Lower leg skin (tissue), 4 donors: Measurements from ENCODE around the gene PACSIN3. TPM values are rescaled to one million over a fixed set of nuclear protein-coding genes. Genes with fewer than 3 reads are reported as not detected.
A peak's percentile ranks its signal among the peaks of the same experiment; 100 is the strongest.

Source experiments
- DNase-seq, 2 donors: peaks; one replicate each; pipeline ENCODE4 v3.0.0-alpha.2; 2019; ENCODE audit warnings: low spot score in 2 of 2
- H3K4me3 ChIP-seq: fragments of 200-600 bp; sonication (generic); 2 replicates; pipeline ENCODE4 v1.5.1; 2017; ENCODE audit warnings: mild to moderate bottlenecking, low read depth; ENCODE audit not compliant: poor library complexity, severe bottlenecking
- CTCF ChIP-seq, 3 donors: fragments of 450-650 bp; IDR thresholded peaks; one replicate each; pipeline ENCODE4 v1.5.1; 2016; ENCODE audit warnings: antibody characterized with exemption in 3 of 3, mild to moderate bottlenecking in 3 of 3, moderate library complexity in 2 of 3
- POLR2A ChIP-seq, 2 donors: fragments of 450-650 bp; IDR thresholded peaks; one replicate each; pipeline ENCODE4 v1.6.1; 2016 to 2017; ENCODE audit warnings: antibody characterized with exemption in 2 of 2, mild to moderate bottlenecking in 1 of 2, moderate library complexity in 1 of 2
- WGBS, 2 donors: methylation state at CpG; one replicate each; pipeline ENCODE4 v1.1.5; 2018; 5-methylcytosine and 5-hydroxymethylcytosine counted together
- intact Hi-C: fragments of 100-400 bp; cut with DNase I; formaldehyde crosslinking; loops from one replicate; pipeline ENCODE4 v1.15.0; 2023; ENCODE audit warnings: low total_unique reads
- total RNA-seq, 4 donors: library from RNA; depleted of rRNA; stranded (reverse); fragments of >200 nt; gene quantifications; one replicate each; pipeline ENCODE4 v1.1.0, GENCODE V29; 2016

PACSIN3 gene
- 10 to 100 TPM; 47.7 to 73.5 (median 58.4) TPM for total RNA-seq

GRCh38 chr11:47186076-47186699, at the start of gene PACSIN3:
TSS of gene PACSIN3 (minus strand) at chr11:47186434. CDS start at chr11:47182727, 3,707 bp downstream.
- intact Hi-C loops, result loop anchor here (10.0 kb wide), 1 partner anchor 169 kb away; the partner anchor contains the start of gene MYBPC3
- 0% methylated on average over 22 to 37 of the region's 80 CpGs for WGBS, 2 donors
- no peak for TF ChIP-seq CTCF (IDR thresholded peaks at IDR 0.05)
- TF ChIP-seq POLR2A (IDR thresholded peaks at IDR 0.05), result no peak
- peak within 1 kb of the TSS; percentile 53 for H3K4me3 ChIP-seq
- DNase-seq, result no peak

DNA sequence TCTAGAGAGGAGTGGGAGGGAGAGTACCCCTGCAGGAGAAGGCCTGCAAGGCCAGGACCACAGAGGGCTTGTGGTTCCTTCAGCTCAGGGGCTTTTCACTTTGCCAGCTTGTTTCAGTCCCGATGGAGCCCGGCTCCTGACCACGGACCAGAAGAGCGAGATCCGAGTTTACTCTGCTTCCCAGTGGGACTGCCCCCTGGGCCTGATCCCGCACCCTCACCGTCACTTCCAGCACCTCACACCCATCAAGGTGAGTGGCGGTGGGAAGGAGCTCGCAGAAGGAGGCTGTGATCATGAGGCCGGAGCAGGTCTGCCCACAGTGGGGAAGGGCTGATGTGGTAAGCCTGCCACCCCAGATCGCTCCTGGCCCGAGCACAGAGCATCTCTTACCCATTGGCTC, 48.9 kb upstream of the PACSIN3 start:
- DNase-seq, result no peak
- WGBS, 2 donors, result 85 to 89% methylated on average over 12 of the region's 12 CpGs
- no peak for TF ChIP-seq POLR2A (IDR thresholded peaks at IDR 0.05)
- TF ChIP-seq CTCF (IDR thresholded peaks at IDR 0.05), result no peak
- no peak overlapping the region for H3K4me3 ChIP-seq
- intact Hi-C loops, result no loop called here

GRCh38 chr11:47234669-47235100, 48.5 kb upstream of the PACSIN3 start:
- no peak overlapping the region for H3K4me3 ChIP-seq
- intact Hi-C loops, result no loop called here
- TF ChIP-seq CTCF (IDR thresholded peaks at IDR 0.05) (no peak), POLR2A (IDR thresholded peaks at IDR 0.05) (no peak)
- no peak for DNase-seq
- WGBS, 2 donors, result 55 to 62% methylated on average over 12 of the region's 12 CpGs

DNA sequence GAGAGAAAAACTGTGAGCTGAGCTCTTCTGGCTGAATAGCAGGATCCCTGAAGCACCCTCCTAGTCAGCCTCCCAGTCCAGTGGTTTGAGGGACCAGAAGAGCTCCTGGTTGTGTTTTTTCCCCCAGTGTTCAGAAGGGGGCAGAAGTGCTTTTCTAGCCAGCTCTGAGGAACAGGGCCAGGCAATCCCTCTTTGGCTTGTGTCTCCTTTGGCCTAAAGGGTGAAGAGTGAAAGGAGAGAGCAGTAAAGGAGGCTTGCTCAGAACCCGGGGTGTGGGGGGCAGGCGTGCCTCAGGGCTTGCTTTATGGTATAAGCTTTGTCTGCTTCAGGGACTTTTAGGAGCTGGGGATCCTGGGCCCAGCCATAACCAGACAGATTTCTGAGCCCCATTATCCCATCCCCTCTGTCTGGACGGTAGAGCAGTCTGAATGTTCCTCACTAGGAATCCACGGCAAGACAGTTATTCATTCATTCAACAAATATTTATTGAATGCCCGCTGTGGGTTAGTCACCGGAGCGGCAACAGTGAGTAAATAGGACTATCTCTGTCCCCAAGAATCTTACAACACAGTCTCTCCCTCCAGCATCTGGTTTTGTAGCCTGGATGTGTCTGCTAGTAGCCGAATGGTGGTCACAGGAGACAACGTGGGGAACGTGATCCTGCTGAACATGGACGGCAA, 47.9 kb upstream of the PACSIN3 start:
- WGBS, 2 donors, result 62 to 73% methylated on average over 11 of the region's 11 CpGs
- no peak overlapping the region for H3K4me3 ChIP-seq
- intact Hi-C loops, result no loop called here
- DNase-seq, result peak in 1 of 2 donors; percentile 85
- TF ChIP-seq CTCF (IDR thresholded peaks at IDR 0.05), result no peak

GRCh38 chr11:47233051-47233450, 46.8 kb upstream of the PACSIN3 start:
- WGBS, 2 donors, result 95 to 98% methylated on average over 4 of the region's 4 CpGs
- H3K4me3 ChIP-seq, result no peak overlapping the region
- TF ChIP-seq CTCF (IDR thresholded peaks at IDR 0.05) (no peak), POLR2A (IDR thresholded peaks at IDR 0.05) (no peak)
- intact Hi-C loops, result no loop called here
- no peak for DNase-seq
